ENCODE data around the gene TBC1D2. TPM values are rescaled to one million over a fixed set of nuclear protein-coding genes. Genes with fewer than 3 reads are reported as not detected.

The TBC1D2 gene
- total and polyA plus RNA-seq, 2 experiments from 2014 or later = 3.7 to 6.8 TPM

DNA sequence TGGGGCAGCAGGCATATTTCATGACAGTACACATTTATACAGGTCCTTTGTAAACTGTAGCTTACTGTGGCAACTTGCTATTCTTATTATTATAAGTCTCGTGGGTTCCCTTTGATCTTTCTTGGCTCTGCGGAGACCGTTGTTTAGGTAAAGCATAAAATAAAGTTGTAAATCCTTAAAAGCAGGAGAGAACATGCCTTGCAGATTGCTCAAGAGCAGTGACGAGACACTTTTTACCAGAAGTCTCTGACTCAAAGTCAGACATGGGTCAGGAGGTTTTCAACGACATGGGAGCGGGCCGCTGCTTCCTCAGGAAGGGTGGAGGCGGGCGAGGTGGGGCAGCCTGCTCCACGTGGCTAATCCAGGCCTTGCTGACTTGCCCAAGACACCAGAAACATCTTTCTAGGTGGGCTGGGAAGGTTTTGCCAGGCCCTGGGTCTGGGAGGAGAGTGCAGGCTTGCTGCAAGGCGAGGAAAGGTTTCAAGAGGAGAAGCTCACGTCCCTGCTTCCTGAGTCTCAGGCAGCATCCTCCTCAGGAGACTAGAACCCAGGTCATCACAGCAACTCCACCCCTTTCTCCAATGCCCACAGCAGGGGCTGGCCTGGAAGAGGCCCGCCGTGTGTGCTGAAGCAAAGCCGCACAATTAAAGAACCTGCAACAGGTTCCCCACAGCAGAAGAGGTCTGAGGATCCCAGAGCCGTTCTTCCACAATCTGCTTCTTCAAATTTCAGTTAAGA is 6.5 kb downstream of the TBC1D2 start:
- Histone ChIP-seq H3K27ac (ENCODE audit: low read depth) (no peak overlapping the region), H3K4me3 (no peak overlapping the region), H3F3A (replicated peaks; ENCODE audit: low read depth) (no peaks in the 10 kb centered on the region), H3K79me2 (replicated peaks; ENCODE audit: insufficient read depth) (no peaks in the 10 kb centered on the region; the same call in 1 of the 2 replicates), H3K36me3 (ENCODE audit: insufficient read depth) (no peaks in the 10 kb centered on the region), H3K27me3 (ENCODE audit: insufficient read depth) (no peaks in the 10 kb centered on the region), H4K20me1 (replicated peaks; ENCODE audit: insufficient read depth) (peaks cover 9% of the 10 kb centered on the region; the same call in 1 of the 2 replicates), H3K9me2 (ENCODE audit: insufficient read depth) (no peaks in the 10 kb centered on the region), H3K4me1 (ENCODE audit: insufficient read depth) (peaks cover 12% of the 10 kb centered on the region; the same call in 1 of the 2 replicates), H2AFZ (no peak overlapping the region), H3K4me2 (no peak overlapping the region)
- 0 out of 2 replicates have a peak overlapping the region, but pooled peaks have one; percentile 24 for H3K27ac Mint-ChIP-seq
- no peak for ATAC-seq
- peaks cover 10% of the 10 kb centered on the region for H3K27me3 Mint-ChIP-seq (ENCODE audit: insufficient read depth, low read depth, poor library complexity)
- no peaks in the 10 kb centered on the region for H3K9me3 Mint-ChIP-seq
- TF ChIP-seq, protein P1, sequence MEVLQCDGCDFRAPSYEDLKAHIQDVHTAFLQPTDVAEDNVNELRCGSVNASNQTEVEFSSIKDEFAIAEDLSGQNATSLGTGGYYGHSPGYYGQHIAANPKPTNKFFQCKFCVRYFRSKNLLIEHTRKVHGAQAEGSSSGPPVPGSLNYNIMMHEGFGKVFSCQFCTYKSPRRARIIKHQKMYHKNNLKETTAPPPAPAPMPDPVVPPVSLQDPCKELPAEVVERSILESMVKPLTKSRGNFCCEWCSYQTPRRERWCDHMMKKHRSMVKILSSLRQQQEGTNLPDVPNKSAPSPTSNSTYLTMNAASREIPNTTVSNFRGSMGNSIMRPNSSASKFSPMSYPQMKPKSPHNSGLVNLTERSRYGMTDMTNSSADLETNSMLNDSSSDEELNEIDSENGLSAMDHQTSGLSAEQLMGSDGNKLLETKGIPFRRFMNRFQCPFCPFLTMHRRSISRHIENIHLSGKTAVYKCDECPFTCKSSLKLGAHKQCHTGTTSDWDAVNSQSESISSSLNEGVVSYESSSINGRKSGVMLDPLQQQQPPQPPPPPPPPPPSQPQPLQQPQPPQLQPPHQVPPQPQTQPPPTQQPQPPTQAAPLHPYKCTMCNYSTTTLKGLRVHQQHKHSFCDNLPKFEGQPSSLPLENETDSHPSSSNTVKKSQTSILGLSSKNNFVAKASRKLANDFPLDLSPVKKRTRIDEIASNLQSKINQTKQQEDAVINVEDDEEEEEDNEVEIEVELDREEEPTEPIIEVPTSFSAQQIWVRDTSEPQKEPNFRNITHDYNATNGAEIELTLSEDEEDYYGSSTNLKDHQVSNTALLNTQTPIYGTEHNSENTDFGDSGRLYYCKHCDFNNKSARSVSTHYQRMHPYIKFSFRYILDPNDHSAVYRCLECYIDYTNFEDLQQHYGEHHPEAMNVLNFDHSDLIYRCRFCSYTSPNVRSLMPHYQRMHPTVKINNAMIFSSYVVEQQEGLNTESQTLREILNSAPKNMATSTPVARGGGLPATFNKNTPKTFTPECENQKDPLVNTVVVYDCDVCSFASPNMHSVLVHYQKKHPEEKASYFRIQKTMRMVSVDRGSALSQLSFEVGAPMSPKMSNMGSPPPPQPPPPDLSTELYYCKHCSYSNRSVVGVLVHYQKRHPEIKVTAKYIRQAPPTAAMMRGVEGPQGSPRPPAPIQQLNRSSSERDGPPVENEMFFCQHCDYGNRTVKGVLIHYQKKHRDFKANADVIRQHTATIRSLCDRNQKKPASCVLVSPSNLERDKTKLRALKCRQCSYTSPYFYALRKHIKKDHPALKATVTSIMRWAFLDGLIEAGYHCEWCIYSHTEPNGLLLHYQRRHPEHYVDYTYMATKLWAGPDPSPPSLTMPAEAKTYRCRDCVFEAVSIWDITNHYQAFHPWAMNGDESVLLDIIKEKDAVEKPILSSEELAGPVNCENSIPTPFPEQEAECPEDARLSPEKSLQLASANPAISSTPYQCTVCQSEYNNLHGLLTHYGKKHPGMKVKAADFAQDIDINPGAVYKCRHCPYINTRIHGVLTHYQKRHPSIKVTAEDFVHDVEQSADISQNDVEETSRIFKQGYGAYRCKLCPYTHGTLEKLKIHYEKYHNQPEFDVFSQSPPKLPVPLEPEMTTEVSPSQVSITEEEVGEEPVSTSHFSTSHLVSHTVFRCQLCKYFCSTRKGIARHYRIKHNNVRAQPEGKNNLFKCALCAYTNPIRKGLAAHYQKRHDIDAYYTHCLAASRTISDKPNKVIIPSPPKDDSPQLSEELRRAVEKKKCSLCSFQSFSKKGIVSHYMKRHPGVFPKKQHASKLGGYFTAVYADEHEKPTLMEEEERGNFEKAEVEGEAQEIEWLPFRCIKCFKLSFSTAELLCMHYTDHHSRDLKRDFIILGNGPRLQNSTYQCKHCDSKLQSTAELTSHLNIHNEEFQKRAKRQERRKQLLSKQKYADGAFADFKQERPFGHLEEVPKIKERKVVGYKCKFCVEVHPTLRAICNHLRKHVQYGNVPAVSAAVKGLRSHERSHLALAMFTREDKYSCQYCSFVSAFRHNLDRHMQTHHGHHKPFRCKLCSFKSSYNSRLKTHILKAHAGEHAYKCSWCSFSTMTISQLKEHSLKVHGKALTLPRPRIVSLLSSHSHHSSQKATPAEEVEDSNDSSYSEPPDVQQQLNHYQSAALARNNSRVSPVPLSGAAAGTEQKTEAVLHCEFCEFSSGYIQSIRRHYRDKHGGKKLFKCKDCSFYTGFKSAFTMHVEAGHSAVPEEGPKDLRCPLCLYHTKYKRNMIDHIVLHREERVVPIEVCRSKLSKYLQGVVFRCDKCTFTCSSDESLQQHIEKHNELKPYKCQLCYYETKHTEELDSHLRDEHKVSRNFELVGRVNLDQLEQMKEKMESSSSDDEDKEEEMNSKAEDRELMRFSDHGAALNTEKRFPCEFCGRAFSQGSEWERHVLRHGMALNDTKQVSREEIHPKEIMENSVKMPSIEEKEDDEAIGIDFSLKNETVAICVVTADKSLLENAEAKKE (CRISPR knock-in tag; IDR thresholded peaks at IDR 0.05) = no peak
- TF ChIP-seq JUNB (IDR thresholded peaks at IDR 0.05; ENCODE audit: unreplicated experiment) = no peak
- TF ChIP-seq STAT1 (IDR thresholded peaks at IDR 0.05; ENCODE audit: unreplicated experiment) = no peak
- no peak for TF ChIP-seq EZH2phosphoT487 (IDR thresholded peaks at IDR 0.05; ENCODE audit: unreplicated experiment)
- no peak for TF ChIP-seq EZH2 (IDR thresholded peaks at IDR 0.05; ENCODE audit: low read depth, unreplicated experiment)
- TF ChIP-seq, protein P2, sequence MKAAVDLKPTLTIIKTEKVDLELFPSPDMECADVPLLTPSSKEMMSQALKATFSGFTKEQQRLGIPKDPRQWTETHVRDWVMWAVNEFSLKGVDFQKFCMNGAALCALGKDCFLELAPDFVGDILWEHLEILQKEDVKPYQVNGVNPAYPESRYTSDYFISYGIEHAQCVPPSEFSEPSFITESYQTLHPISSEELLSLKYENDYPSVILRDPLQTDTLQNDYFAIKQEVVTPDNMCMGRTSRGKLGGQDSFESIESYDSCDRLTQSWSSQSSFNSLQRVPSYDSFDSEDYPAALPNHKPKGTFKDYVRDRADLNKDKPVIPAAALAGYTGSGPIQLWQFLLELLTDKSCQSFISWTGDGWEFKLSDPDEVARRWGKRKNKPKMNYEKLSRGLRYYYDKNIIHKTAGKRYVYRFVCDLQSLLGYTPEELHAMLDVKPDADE (IDR thresholded peaks at IDR 0.05) = no peak
- TF ChIP-seq NANOG (IDR thresholded peaks at IDR 0.05; ENCODE audit: borderline replicate concordance) = no peak
- no peak for TF ChIP-seq ZNF114 (CRISPR knock-in tag; IDR thresholded peaks at IDR 0.05)
- no peak for TF ChIP-seq CREB1 (CRISPR knock-in tag; IDR thresholded peaks at IDR 0.05; ENCODE audit: low read depth)
- TF ChIP-seq, protein P3, sequence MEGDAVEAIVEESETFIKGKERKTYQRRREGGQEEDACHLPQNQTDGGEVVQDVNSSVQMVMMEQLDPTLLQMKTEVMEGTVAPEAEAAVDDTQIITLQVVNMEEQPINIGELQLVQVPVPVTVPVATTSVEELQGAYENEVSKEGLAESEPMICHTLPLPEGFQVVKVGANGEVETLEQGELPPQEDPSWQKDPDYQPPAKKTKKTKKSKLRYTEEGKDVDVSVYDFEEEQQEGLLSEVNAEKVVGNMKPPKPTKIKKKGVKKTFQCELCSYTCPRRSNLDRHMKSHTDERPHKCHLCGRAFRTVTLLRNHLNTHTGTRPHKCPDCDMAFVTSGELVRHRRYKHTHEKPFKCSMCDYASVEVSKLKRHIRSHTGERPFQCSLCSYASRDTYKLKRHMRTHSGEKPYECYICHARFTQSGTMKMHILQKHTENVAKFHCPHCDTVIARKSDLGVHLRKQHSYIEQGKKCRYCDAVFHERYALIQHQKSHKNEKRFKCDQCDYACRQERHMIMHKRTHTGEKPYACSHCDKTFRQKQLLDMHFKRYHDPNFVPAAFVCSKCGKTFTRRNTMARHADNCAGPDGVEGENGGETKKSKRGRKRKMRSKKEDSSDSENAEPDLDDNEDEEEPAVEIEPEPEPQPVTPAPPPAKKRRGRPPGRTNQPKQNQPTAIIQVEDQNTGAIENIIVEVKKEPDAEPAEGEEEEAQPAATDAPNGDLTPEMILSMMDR (conservative IDR thresholded peaks at IDR 0.05; ENCODE audit: low read depth in 2 of 2) = no peak
- no peaks in the 10 kb centered on the region; the same call in 2 of the 3 replicates for H3K36me3 Mint-ChIP-seq (ENCODE audit: low read depth)
- DNase-seq (ENCODE audit: low spot score) = no peak
- no peak overlapping the region for H3K4me3 Mint-ChIP-seq
- peaks cover 31% of the 10 kb centered on the region for H3K4me1 Mint-ChIP-seq
